EL (cell line): Measurements from ENCODE around the gene MYO15B.
A peak's percentile ranks its signal among the peaks of the same experiment; 100 is the strongest.
"Not testable (repeated sequence)": the region's sequence is repeated elsewhere in the genome, so short reads cannot be mapped to it uniquely, and the experiment has no call there.

ENCODE experiments used
- DNase-seq: peaks from one replicate; pipeline ENCODE4 v3.0.0-alpha.2; 2016

MYO15B gene

DNA sequence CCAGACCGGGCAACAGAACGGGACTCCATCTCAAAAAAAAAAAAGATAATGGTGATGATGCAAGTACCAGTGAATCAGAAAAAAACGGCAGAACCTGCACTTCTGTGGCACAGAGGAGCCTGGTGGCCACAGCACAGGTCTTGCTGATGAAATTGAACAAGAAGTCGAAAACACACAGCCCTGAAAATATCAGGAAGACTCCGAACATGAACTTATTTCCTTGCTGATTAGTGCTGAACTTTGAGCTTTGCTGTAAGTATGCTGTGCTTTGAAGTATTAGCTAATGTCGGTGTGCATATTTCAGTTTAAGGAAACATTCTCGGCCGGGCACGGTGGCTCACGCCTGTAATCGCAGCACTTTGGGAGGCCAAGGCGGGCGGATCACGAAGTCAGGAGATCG is 10.9 kb upstream of the MYO15B start:
- no peak for DNase-seq

DNA sequence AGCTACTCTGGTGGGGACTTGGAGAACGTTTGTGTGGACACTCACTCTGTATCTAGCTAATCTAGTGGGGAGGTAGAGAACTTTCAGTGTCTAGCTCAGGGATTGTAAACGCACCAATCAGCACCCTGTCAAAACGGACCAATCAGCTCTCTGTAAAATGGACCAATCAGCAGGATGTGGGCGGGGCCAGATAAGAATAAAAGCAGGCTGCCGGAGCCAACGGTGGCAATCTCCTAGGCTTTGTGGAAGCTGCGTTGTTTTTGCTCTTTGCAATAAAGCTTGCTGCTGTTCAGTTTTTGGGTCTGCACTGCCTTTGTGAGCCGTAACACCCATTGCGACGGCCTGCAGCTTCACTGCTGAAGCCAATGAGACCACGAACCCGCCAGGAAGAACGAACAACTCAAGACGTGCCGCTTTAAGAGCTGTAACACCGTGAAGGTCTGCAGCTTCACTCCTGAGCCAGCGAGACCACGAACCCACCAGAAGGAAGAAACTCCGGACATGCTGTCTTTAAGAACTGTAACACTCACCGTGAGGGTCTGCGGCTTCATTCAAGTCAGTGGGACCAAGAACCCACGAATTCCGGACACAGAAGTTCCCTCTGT is 6.4 kb upstream of the MYO15B start:
- DNase-seq: not testable (repeated sequence)

DNA sequence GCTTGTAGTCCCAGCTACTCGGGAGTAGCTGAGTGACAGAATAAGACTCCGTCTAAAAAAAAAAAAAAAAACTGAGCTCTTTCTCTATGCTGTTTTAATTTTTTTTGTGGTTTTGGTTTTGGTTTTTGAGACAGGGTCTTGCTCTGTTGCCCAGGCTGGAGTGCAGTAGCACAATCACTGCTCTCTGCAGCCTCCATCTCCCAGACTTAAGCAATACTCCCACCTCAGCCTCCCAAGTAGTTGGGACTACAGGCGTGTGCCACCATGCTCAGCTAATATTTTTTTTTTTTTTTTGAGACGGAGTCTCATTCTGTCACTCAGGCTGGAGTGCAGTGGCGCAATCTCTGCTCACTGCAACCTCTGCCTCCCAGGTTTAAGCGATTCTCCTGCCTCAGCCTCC is 4.4 kb upstream of the MYO15B start:
- DNase-seq: not testable (repeated sequence)

DNA sequence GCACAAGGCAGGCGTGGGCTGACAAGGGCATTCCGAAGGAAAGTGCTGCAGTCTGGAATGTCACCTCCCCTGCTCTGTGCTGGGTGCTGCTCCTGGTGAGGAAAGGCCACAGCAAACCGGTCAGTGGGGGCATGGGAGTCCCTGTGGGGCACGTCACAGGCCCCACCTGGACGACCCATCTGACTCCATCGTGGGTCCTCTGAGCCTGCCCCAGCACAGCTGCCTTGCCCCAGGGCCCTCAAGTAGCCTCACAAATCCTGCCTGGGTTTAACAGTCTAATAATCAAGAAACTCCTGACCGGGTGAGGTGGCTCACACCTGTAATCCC is 2.8 kb upstream of the MYO15B start:
- no peak for DNase-seq

DNA sequence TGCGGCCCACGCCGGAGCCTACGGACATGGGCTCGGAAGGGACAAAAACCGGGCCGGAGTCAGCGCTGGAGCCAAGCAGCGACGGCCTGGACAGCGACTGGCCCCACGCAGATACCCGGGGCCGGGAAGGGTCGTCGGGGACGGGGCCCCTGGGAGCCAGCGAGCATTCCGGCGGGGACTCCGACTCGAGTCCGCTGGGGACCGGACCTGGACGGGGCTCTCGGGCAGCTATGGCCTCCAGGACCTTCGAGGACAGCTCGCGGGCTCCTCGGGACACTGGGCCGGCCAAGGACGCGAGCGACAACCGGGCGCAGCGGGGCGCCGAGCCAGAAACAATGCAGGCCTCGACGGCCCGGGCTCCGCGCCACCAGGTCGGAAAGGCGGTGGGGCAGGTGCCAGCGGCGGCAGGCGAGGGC is 1.0 kb downstream of the MYO15B start:
- DNase-seq: no peak

DNA sequence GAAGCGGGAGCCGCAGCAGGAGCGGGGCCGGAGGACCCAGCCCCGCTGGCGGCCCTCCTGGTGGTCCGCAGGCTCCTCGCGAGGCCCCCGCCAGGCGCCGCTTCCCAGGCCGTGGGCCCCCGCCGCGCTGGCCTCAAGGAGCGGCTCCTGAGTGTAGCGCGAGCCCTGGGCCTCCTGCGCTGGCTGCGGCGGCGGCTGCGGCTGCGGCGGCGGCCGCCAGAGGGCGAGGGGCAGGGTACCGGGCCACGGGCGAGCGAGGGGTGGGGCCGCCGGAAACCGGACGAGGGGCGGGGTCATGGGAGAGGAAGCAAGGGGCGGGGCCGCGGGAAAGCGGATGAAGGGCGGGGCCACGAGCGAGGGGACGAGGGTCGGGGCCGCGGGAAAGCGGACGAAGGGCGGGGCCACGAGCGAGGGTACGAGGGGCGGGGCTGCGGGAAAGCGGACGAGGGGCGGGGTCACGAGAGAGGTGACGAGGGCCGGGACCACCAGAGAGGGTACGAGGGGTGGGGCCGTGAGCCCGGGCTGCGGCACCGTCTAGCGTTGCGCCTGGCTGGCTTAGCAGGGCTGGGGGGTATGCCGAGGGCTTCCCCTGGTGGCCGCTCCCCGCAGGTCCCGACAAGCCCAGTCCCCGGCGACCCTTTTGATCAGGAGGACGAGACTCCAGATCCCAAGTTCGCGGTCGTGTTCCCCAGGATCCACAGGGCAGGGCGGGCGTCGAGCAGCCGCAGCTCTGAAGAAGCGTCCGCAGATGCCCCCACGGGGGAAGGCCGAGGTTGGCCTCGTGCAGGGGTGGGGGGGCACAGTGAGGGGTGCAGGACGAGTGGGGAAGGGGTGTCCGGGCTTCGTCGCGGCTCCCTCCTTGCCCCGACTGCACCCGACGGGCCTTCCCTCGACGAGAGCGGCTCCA is 1.7 kb downstream of the MYO15B start:
- peak; percentile 87 for DNase-seq

DNA sequence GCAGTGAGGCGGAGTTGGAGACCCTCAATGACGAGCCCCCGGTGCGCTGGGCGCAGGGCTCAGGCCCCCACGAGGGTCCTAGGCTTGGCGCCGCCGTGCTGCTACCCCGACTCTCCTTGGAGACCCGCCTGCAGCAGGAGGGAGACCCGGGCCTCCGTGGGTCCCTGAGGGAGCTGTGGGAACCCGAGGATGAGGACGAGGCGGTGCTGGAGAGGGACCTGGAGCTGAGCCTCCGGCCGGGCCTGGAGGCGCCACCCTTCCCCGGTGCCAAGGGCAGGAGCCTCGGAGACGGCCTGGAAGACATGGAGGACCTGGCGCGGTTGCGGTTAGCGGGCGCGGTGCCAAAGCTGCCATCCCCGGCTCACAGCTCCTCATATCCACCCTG is 2.3 kb downstream of the MYO15B start:
- no peak for DNase-seq

DNA sequence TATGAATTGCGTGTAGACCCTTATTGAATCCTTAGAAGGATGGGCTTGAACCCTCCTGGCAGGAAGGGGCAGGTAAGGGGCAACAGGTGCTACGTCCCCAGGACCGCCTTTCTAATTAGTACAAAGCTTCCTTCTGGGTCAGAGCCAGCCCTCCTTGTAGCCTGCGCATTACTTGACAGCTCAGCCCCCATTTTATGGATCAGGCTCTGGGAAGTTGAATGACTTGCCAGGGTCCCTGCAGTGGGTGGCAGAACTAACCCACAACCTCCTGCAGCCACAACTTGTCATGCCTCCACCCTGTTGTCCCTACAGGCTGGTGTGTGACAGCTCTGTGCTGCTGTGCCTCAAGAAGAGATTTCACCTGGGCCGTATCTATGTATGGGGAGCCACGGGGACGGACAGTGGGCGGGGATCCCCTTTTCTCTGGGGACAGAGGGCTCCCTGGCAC is 2.7 kb downstream of the MYO15B start:
- DNase-seq: no peak

DNA sequence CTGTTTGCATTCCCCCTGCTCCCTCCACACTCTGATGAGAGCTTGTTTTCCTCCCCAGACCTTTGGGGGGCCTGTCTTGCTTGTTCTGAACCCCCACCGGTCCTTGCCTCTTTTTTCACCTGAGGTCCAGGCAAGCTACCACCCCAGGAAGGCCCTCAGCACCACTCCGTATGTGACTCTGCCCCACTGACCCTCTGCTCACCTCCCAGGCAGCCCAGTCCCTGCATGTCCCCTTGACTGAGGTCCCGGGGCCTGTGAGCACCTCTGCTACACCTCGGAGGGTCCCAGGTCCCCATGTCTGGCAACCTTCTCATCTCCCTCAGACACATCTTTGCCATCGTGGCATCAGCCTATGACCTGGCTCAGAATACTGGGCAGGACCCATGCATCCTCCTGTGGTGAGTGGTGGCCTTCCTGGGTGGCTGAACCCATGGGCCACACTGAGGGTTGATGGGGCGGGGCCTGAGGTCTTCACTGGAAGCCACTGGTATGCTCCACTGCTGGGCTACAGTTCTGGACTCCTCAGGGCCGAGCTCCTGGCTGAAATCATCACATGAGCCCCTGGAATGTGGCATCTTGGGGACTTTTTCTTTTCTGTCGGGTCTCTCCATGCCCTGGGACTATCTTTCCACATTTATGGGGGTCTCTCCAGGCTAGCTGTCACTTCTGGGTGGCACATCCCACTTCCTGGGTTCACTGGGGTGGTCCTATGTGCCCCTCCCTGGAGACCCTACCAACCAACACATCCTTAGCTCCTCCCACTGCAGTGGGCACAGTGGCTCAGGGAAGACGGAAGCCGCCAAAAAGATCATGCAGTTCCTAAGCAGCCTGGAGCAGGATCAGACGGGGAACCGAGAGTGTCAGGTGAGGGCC is 3.5 kb downstream of the MYO15B start:
- DNase-seq: no peak

DNA sequence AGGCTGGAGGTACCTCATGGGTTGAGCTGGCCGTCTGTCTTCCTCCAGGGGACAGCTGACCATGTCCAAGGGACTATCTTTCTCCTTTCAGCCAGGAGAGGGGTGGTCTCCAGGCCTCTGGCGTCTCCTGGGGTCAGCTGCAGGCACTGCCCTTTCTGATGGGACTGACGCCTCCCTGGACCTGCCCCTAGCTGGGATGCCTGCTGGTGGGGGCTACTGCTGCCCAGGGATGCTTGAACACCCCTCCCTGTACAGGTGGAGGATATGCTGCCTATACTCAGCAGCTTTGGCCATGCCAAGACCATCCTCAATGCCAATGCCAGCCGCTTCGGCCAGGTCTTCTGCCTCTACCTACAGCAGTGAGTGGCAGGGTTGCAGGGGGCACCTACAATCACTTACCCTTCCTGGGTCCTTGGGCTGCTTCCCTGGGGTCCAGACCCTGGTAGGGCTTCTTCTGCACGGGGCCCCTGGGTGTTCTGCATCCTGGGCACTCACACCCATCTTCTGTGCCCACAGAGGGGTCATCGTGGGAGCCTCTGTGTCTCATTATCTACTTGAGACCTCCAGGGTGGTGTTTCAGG is 4.2 kb downstream of the MYO15B start:
- no peak for DNase-seq

DNA sequence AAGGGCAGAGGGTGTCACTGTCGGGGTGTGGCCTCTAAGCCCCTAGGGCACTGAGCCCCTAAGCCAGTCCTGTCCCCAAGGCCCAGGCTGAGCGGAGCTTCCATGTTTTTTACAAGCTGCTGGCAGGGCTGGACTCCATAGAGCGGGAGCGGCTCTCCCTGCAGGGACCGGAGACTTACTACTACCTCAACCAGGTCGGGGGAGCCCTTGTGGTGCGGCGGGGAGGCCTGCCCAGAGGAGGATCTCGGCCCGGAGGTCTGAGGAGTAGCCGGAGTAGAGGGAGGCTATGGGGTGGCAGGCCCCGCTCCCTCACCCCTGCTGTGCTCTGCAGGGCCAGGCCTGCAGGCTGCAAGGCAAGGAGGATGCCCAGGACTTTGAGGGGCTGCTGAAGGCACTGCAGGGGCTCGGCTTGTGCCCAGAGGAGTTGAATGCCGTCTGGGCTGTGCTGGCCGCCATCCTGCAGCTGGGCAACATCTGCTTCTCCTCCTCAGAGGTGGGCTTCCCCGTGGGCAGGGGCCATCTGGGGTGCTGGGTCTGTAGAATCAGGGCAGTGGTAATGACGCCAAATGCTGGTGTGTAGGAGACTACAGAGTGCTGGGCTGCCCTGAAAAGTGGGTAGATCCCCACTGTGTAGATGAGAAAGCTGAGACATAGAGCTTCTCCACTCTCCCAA is 4.9 kb downstream of the MYO15B start:
- DNase-seq: no peak

DNA sequence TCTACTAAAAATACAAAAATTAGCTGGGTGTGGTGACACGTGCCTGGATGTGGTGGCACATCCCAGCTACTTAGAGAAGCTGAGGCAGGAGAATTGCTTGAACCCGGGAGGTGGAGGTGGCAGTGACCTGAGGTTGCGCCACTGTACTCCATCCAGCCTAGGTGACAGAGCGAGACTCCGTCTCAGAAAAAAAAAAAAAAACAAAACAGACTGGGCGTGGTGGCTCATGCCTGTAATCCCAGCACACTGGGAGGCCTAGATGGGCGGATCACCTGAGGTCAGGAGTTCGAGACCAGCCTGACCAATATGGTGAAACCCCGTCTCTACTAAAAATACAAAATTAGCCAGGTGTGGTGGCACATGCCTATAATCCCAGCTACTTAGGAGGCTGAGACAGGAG is 5.8 kb downstream of the MYO15B start:
- DNase-seq: not testable (repeated sequence)

DNA sequence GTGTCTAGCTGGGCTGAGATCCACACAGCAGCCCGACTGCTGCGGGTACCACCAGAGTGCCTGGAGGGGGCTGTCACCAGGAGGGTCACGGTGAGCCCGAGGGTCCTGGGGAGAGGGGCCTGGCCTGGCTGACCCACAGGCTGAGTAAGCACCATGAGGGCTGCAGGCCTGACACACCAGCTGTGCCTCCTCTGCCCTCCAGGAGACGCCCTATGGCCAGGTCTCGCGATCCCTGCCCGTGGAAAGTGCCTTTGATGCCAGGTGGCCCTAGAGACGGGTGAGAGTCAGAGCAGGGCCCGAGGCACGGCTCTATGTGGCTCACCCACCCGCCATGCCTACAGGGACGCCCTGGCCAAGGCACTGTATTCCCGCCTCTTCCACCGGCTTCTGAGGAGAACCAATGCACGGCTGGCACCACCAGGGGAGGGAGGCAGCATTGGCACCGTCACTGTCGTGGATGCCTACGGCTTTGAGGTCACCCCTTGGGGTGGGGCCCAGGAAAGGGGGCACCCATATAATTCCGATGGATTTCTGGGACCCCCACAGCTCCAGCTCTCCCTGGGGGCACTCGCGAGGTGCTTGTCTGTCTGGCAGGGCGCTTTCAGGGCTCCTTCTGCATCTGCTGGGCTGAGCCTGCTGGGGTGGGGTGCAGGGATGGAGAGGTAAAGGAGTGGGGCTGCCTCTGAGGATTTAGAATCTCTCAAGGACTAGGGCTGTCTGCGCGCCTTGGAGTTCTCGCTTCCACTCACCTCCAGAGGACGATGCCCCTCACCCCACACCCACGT is 7.1 kb downstream of the MYO15B start:
- DNase-seq: no peak

DNA sequence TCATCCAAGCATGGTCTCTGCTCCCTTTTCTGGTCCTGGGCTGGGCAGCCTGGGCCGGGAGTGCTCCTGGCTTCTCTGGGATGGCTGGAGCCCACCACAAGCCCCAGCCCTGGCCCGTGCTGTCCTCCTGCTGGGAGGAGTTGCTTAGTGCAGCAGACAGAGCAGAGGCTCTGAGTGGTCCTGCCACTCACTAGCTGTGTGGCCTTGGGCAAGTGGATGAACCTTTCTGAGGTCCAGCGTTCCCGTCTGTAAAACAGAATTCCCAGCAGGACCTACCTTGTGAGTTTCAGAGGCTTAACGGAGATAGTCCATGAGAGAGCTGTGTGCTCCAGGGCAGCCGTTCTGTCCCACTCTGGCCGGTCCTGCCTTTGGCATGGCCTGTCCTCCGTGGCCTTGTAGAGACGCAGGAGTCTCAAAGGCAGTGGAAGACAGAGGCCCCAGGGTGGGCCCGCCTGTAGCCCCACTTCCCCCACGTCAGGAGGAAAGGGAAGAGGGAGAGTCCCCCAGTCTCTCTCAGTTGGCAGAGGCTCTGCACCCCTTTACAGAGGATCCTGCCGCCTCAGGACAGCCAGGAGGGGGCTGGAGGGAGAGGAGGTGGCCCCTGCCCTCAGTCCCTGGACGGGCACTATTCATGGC is 7.8 kb downstream of the MYO15B start:
- DNase-seq: no peak

DNA sequence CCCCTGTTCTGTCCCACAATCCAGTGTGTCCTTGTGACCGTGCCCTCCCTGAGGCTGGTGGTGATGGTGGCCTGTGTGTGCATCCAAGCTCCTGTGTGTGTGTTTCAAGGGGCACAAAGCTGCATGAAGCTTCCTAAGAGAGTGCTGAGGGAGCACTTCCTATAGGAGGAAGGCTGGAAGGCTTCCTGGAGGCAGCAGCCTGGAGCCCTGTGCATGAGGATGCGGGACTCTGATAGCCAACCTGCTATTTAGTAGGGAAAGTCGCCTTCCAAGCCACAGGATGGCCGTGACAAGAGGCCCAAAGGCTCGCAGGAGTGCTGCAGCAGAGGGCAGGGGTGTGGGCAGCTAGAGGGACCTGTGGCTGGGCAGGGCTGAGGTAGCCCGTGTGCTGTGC is 8.3 kb downstream of the MYO15B start:
- no peak for DNase-seq

DNA sequence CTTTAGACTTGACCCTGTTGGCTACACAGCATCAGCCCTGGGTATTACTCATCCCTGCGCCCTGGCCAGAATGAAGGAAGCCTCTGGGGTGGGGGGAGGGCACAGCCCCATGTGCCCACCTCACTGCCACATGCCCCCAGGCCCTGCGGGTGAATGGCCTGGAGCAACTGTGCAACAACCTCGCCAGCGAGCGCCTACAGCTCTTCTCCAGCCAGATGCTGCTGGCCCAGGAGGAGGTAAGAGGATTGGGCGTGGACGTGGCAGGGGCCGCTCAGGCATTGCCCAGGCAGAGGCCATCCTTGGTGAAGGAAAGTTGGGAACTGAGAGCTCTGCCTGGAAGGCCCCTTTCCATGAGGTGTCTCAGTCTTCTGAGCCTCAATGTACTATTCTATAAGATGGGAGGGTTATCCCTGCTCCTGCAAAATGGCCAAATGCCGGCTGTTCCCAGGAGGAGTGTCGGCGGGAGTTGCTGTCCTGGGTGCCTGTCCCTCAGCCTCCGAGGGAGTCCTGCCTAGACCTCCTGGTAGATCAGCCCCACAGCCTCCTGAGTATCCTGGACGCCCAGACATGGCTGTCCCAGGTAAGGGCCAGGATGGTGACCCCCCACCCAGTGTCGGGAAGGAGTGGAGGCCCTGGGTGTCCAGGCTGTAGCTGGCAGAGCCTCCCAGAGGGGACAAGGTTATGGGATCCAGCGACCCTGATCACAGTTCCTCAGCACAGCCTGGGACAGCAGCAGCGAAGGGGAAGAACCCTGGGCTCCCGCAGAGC is 8.9 kb downstream of the MYO15B start:
- DNase-seq: no peak

DNA sequence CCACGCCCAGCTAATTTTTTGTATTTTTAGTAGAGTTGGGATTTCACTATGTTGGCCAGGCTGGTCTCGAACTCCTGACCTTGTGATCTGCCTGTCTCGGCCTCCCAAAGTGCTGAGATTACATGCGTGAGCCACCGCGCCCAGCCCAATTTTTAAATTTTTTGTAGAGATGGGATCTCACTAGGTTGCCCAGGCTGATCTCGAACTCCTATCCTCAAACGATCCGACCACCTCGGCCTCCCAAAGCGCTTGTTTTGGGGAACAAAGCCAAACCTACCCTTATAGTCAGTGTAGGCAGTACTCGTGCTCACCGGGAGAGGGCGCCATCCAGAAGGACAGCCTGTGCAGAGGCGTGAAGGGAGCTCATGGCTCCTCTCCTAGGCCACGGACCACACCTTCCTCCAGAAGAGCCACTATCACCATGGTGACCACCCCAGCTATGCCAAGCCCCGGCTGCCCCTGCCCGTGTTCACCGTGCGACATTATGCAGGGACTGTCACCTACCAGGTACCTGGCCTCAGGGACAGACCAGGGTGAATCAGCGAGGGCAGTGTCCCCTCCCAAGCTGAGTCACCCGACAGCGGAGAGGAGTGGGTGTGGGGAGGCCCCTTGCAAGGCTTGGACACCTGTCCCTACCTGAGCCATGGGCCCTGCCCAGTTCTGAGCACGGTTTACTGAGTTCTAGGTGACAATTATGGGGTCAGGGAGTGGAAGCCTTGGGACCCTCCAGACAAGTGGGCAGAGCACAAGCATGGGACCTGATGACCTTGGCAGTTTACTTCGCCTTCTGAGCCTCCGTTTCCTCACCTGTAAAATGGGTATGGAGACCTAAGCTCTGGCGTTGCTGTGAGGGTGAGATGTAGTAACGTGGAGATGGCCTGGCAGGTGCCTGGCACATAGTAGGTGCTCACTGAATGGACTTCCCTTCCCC is 13.7 kb downstream of the MYO15B start:
- peak; percentile 45 for DNase-seq

DNA sequence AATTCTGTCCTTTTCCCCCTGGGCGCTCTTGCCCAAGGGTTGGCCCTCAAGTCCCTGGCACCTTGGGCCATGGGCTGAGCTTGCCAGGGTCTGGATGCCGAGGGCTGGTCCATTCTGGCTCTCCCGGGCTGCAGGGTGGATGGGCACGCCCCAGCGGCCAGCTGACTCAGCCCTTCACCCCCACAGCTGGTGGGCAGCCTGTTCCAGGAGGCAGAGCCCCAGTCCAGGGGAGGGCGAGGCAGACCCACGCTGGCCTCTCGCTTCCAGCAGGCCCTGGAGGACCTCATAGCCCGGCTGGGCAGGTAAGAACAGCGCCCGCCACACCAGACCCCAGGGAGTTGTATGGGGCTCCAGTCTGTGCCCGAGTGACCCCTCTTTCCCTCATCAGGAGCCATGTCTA is 15.0 kb downstream of the MYO15B start:
- DNase-seq: no peak

DNA sequence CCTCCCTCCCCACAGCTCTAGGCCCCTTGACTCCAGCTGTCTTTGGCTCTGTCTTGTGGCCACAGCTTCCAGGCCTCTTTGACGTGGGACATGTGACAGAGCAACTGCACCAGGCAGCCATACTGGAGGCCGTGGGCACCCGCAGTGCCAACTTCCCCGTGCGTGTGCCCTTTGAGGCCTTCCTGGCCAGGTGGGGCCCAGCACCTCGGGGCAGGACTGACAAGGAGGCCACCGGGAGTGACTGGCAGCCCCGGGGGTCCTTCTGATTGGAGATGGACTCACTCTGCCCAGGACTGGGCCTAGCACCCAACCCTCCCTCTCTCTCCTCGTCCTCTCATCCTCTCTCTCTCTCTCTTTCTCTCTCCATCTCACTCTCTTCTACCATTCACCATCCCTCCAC is 15.5 kb downstream of the MYO15B start:
- no peak for DNase-seq
